DOHH2 (cell line): ENCODE data around the gene UBAP2L.

Experiments used
- H3F3A ChIP-seq: fragments of 200-600 bp; sonication (generic), shearing (Covaris generic); 2 replicates; pipeline ENCODE4 v1.6.0; 2016; ENCODE audit warnings: antibody characterized with exemption, mild to moderate bottlenecking; ENCODE audit not compliant: control insufficient read depth, insufficient read depth
- H3K27ac ChIP-seq: fragments of 200-600 bp; sonication (generic); 2 replicates; pipeline ENCODE4 v1.5.1; 2014; ENCODE audit warnings: low read depth, mild to moderate bottlenecking, low read length, moderate library complexity
- H3K27me3 ChIP-seq: fragments of 200-600 bp; sonication (generic); 2 replicates; pipeline ENCODE4 v1.6.1; 2014; ENCODE audit warnings: mild to moderate bottlenecking, low read length, mixed read lengths; ENCODE audit not compliant: control insufficient read depth
- H3K36me3 ChIP-seq: fragments of 200-600 bp; sonication (generic); 2 replicates; pipeline ENCODE4 v1.6.1; 2014; ENCODE audit warnings: mild to moderate bottlenecking, low read length, moderate library complexity, mixed read lengths; ENCODE audit not compliant: control insufficient read depth
- H3K4me1 ChIP-seq: fragments of 200-600 bp; sonication (generic); 2 replicates; pipeline ENCODE4 v1.6.1; 2014; ENCODE audit warnings: mild to moderate bottlenecking, low read length, mixed read lengths; ENCODE audit not compliant: control insufficient read depth
- H3K4me2 ChIP-seq: fragments of 200-600 bp; sonication (generic); 2 replicates; pipeline ENCODE4 v1.6.0; 2014; ENCODE audit warnings: mild to moderate bottlenecking, low read length, moderate library complexity
- H3K4me3 ChIP-seq: fragments of 200-600 bp; sonication (generic); 2 replicates; pipeline ENCODE4 v1.5.1; 2014; ENCODE audit warnings: mild to moderate bottlenecking, low read length, mixed read lengths
- H3K79me2 ChIP-seq: fragments of 200-600 bp; sonication (generic); 2 replicates; pipeline ENCODE4 v1.6.1; 2014; ENCODE audit warnings: mild to moderate bottlenecking, low read length, mixed read lengths; ENCODE audit not compliant: control insufficient read depth
- H3K9me2 ChIP-seq: fragments of 200-600 bp; sonication (generic); replicated peaks from 2 replicates; pipeline ENCODE4 v1.6.1; 2014; ENCODE audit warnings: mild to moderate bottlenecking, low read length, mixed read lengths; ENCODE audit not compliant: control insufficient read depth
- H3K9me3 ChIP-seq: fragments of 200-600 bp; sonication (generic); 2 replicates; pipeline ENCODE4 v1.6.1; 2014; ENCODE audit warnings: antibody characterized with exemption, low read length, mixed read lengths; ENCODE audit not compliant: control insufficient read depth, insufficient read depth
- H4K20me1 ChIP-seq: fragments of 200-600 bp; sonication (generic); 2 replicates; pipeline ENCODE4 v1.6.0; 2014; ENCODE audit warnings: low read depth, mild to moderate bottlenecking, antibody characterized with exemption, low read length, moderate library complexity; ENCODE audit not compliant: control insufficient read depth, insufficient read depth
- EZH2phosphoT487 ChIP-seq: fragments of 200-600 bp; sonication (generic); IDR thresholded peaks from 2 replicates; pipeline ENCODE4 v1.6.1; 2017; ENCODE audit warnings: borderline replicate concordance, mild to moderate bottlenecking, antibody characterized with exemption, low read length, moderate library complexity, mixed read lengths
- TF ChIP-seq, protein P1 (sequence below): fragments of 200-600 bp; sonication (generic); IDR thresholded peaks from one replicate; pipeline ENCODE4 v1.5.1; 2014; ENCODE audit warnings: antibody characterized with exemption, mild to moderate bottlenecking, low read depth, low read length; ENCODE audit not compliant: poor library complexity, severe bottlenecking

UBAP2L gene

GRCh38 chr1:154208677-154209388 is 11.9 kb upstream of the UBAP2L start:
- H4K20me1 ChIP-seq, result no peaks in the 10 kb centered on the region
- no peak overlapping the region for H3K4me3 ChIP-seq
- no peak overlapping the region for H3K27ac ChIP-seq
- H3K9me2 ChIP-seq, result no peaks in the 10 kb centered on the region
- no peak overlapping the region for H3K4me2 ChIP-seq
- peaks cover 26% of the 10 kb centered on the region; the same call in 1 of the 2 replicates for H3F3A ChIP-seq
- no peaks in the 10 kb centered on the region for H3K9me3 ChIP-seq
- H3K4me1 ChIP-seq, result no peaks in the 10 kb centered on the region
- peaks cover 5% of the 10 kb centered on the region for H3K79me2 ChIP-seq
- H3K27me3 ChIP-seq, result no peaks in the 10 kb centered on the region
- H3K36me3 ChIP-seq, result peaks cover 66% of the 10 kb centered on the region
- TF ChIP-seq EZH2phosphoT487, result no peak
- TF ChIP-seq, protein P1, sequence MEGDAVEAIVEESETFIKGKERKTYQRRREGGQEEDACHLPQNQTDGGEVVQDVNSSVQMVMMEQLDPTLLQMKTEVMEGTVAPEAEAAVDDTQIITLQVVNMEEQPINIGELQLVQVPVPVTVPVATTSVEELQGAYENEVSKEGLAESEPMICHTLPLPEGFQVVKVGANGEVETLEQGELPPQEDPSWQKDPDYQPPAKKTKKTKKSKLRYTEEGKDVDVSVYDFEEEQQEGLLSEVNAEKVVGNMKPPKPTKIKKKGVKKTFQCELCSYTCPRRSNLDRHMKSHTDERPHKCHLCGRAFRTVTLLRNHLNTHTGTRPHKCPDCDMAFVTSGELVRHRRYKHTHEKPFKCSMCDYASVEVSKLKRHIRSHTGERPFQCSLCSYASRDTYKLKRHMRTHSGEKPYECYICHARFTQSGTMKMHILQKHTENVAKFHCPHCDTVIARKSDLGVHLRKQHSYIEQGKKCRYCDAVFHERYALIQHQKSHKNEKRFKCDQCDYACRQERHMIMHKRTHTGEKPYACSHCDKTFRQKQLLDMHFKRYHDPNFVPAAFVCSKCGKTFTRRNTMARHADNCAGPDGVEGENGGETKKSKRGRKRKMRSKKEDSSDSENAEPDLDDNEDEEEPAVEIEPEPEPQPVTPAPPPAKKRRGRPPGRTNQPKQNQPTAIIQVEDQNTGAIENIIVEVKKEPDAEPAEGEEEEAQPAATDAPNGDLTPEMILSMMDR, result no peak

DNA sequence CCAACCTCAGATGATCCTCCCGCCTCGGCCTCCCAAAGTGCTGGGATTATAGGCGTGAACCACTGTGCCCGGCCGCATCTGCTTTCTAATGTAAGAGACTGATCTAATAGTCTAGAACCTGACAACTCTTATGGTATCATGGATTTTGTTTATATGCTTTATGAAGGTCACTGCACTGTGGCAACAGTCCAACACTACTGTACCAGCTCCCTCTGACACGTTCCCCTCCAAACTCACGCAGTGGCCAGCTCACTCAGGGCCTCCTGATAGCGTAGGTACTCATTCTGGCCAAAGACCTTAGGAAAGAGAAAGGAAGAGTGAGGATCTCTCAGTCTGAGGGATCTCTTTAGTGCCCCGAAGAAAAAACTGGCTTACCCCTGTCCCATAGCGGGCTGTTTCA is 8.7 kb upstream of the UBAP2L start:
- H4K20me1 ChIP-seq, result no peaks in the 10 kb centered on the region

DNA sequence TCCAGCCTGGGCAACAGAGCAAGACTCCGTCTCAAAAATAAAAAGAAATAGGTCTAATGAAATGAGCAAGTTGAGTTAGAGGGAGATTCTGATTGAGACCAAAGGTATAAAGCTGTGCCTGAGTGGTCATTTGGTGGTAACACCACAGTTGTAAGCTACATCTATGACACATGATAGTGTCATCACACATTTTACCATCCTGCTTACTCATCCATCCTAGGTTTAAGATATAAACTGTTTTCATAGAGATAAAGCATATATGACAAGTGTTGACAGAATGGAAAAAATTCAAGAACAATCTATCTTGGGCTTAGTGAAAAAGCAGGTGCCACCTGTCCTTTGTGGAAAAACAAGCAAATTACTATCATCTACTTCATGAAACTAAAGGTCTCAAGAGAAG is 7.5 kb upstream of the UBAP2L start:
- H3K27me3 ChIP-seq, result no peaks in the 10 kb centered on the region
- H3K9me2 ChIP-seq, result no peaks in the 10 kb centered on the region
- H3K27ac ChIP-seq, result no peak overlapping the region
- peaks cover 9% of the 10 kb centered on the region for H3K4me1 ChIP-seq
- TF ChIP-seq EZH2phosphoT487, result no peak
- TF ChIP-seq, protein P1, result no peak
- 0 out of 2 replicates have a peak, but pooled peaks cover 3% of the 10 kb centered on the region for H3F3A ChIP-seq
- H3K36me3 ChIP-seq, result peaks cover 86% of the 10 kb centered on the region
- H3K4me2 ChIP-seq, result no peak overlapping the region
- H4K20me1 ChIP-seq, result no peaks in the 10 kb centered on the region
- no peaks in the 10 kb centered on the region for H3K9me3 ChIP-seq
- no peak overlapping the region for H3K4me3 ChIP-seq
- H3K79me2 ChIP-seq, result peaks cover 45% of the 10 kb centered on the region

More for the DNA sequence above, 8.7 kb upstream of the UBAP2L start:
- TF ChIP-seq, protein P1, result no peak
- TF ChIP-seq EZH2phosphoT487, result no peak
- Histone ChIP-seq H3K4me2 (no peak overlapping the region), H3K4me1 (no peaks in the 10 kb centered on the region), H3K9me3 (no peaks in the 10 kb centered on the region), H3K27ac (no peak overlapping the region), H3K9me2 (no peaks in the 10 kb centered on the region), H3F3A (peaks cover 9% of the 10 kb centered on the region; the same call in 1 of the 2 replicates), H3K79me2 (peaks cover 34% of the 10 kb centered on the region), H3K36me3 (peaks cover 84% of the 10 kb centered on the region), H3K4me3 (no peak overlapping the region), H3K27me3 (no peaks in the 10 kb centered on the region)
